MM.1S (cell line): ENCODE measurements around the gene ARAP3.

Experiments
- CTCF ChIP-seq: fragments of 300-600 bp; sonication (generic); IDR thresholded peaks from 2 replicates; pipeline ENCODE4 v1.5.1; 2016; ENCODE audit warnings: antibody characterized with exemption, low read length, mixed read lengths
- EZH2 ChIP-seq: fragments of 300-600 bp; sonication (generic); optimal IDR thresholded peaks from 2 replicates; pipeline ENCODE3; 2017; ENCODE audit warnings: low read depth, mild to moderate bottlenecking, antibody characterized with exemption, low read length, mixed read lengths

DNA sequence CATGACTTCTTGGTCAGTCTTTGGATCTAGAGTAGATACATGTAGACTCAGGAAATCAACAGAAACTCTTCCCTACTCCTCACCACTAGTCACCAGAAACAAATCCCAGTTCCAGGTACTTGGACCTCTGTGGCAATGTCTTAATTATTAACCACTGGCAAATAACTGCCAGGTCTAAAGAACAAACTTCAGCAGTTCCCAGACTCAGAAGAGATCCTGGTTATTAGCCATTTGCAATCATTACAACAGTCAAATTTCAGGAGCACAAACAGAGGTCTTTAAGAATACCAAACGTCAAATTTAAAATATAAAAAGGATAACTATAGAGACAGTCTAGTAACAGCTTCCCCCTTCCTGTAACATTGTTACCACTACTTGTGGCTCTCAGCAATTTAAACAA, 73.5 kb downstream of the ARAP3 start:
- no peak for TF ChIP-seq CTCF
- no peak for TF ChIP-seq EZH2
